ENCODE data around the gene UCK1. TPM values are rescaled to one million over a fixed set of nuclear protein-coding genes. Genes with fewer than 3 reads are reported as not detected.
A peak's percentile ranks its signal among the peaks of the same experiment; 100 is the strongest.

Gene UCK1
- total and polyA plus RNA-seq, 2 of the 13 experiments (the other 11 are each of a cell fraction or from before 2014, with no cell fraction given): 11.0 to 24.1 TPM

DNA sequence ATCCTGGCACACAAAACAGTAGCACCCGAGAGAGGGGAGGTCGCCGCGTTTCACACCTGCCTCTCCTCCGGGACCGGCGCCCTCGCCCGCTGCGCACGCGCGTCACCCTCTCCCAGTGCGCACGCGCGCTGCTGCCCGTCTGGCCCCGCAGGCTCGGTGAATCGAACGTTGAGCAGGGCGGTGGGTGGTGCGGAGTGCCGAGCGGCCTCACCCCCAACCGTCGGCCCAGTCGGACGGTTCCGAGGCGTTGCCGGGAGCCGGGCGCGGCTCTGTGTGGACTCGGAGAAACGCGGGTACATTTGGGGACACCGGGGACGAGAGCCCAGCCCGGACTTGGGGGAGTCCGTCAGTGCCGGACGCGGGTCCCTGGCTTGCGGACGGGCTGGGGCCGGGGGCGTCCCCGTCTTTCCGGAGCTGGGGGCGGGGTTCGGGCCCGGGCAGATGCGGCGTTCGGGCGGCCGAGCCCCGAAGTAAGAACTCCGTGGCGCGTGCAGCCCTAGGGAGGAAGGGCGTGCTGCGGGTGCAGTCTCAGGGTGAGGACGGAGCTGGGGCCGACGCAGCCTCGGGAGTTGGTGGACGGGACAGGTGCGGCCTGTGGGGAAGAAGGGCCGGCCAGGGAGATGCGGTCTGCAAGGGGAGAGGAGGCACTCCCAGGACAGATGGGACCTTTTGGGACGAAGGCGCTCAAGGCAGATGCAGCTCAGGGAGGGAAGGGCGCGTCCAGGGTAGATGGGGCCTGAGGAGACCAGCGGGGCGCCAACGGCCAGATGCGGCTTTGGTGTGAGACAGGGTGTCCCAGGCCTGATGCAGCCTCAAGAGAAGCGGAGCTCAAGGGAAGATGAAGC, 28.1 kb downstream of the UCK1 start, which contains the start of gene POMT1 (continued):
- TF ChIP-seq MLXIP (CRISPR knock-in tag; IDR thresholded peaks at IDR 0.05; ENCODE audit: borderline replicate concordance) (no peak), POLR2AphosphoS5 (IDR thresholded peaks at IDR 0.05; ENCODE audit: low read depth, low read length) (peak; percentile 79), ZMYM4 (CRISPR knock-in tag; IDR thresholded peaks at IDR 0.05) (peak; percentile 82), CHCHD3 (CRISPR knock-in tag; IDR thresholded peaks at IDR 0.05) (peak; percentile 93), ZNF678 (CRISPR knock-in tag; IDR thresholded peaks at IDR 0.05) (peak; percentile 86; the same call in 1 of the 2 replicates), ARID2 (CRISPR knock-in tag; IDR thresholded peaks at IDR 0.05; ENCODE audit: borderline replicate concordance) (0 out of 2 replicates have a peak, but pooled peaks have one; percentile 7), DBP (CRISPR knock-in tag; IDR thresholded peaks at IDR 0.05; ENCODE audit: not compliant biosample characterization) (peak; percentile 70), PAF1 (CRISPR knock-in tag; IDR thresholded peaks at IDR 0.05) (0 out of 2 replicates have a peak, but pooled peaks have one; percentile 11), MEIS2 (CRISPR knock-in tag; IDR thresholded peaks at IDR 0.05) (0 out of 2 replicates have a peak, but pooled peaks have one; percentile 23), GPN1 (CRISPR knock-in tag; IDR thresholded peaks at IDR 0.05; ENCODE audit: borderline replicate concordance) (peak; percentile 66; the same call in 1 of the 2 replicates), SMAD1 (CRISPR knock-in tag; IDR thresholded peaks at IDR 0.05; ENCODE audit: borderline replicate concordance, low read depth) (peak; percentile 93), ZIK1 (CRISPR knock-in tag; IDR thresholded peaks at IDR 0.05; ENCODE audit: borderline replicate concordance, low read depth) (peak; percentile 27; the same call in 1 of the 2 replicates), ZNF644 (CRISPR knock-in tag; IDR thresholded peaks at IDR 0.05; ENCODE audit: low read depth) (no peak), EZH2 (conservative IDR thresholded peaks at IDR 0.05; ENCODE audit: low read depth, low read length) (no peak), DMAP1 (CRISPR knock-in tag; IDR thresholded peaks at IDR 0.05) (peak; percentile 61; the same call in 1 of the 2 replicates), ZFYVE20 (CRISPR knock-in tag; IDR thresholded peaks at IDR 0.05; ENCODE audit: borderline replicate concordance, low read depth) (no peak)
- TF ChIP-seq, protein P1, sequence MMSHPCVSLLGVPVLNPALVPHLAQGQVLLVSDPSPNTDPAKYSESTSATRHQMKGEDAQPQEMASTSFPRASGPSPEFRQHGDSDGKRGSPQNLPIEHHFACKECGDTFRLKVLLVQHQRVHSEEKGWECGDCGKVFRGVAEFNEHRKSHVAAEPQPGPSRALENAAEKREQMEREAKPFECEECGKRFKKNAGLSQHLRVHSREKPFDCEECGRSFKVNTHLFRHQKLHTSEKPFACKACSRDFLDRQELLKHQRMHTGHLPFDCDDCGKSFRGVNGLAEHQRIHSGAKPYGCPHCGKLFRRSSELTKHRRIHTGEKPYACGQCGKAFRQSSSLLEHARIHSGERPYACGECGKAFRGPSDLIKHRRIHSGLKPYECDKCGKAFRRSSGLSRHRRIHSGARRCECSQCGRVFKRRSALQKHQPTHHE (CRISPR knock-in tag; IDR thresholded peaks at IDR 0.05; ENCODE audit: borderline replicate concordance): peak; percentile 57
- TF ChIP-seq, protein P2, sequence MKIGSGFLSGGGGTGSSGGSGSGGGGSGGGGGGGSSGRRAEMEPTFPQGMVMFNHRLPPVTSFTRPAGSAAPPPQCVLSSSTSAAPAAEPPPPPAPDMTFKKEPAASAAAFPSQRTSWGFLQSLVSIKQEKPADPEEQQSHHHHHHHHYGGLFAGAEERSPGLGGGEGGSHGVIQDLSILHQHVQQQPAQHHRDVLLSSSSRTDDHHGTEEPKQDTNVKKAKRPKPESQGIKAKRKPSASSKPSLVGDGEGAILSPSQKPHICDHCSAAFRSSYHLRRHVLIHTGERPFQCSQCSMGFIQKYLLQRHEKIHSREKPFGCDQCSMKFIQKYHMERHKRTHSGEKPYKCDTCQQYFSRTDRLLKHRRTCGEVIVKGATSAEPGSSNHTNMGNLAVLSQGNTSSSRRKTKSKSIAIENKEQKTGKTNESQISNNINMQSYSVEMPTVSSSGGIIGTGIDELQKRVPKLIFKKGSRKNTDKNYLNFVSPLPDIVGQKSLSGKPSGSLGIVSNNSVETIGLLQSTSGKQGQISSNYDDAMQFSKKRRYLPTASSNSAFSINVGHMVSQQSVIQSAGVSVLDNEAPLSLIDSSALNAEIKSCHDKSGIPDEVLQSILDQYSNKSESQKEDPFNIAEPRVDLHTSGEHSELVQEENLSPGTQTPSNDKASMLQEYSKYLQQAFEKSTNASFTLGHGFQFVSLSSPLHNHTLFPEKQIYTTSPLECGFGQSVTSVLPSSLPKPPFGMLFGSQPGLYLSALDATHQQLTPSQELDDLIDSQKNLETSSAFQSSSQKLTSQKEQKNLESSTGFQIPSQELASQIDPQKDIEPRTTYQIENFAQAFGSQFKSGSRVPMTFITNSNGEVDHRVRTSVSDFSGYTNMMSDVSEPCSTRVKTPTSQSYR (CRISPR knock-in tag; IDR thresholded peaks at IDR 0.05; ENCODE audit: borderline replicate concordance): peak; percentile 69

All from HepG2 (cell line).